ENCODE measurements around the gene CENPP.

- TF ChIP-seq POLR2A (IDR thresholded peaks at IDR 0.05) (no peak), EP300 (IDR thresholded peaks at IDR 0.05) (no peak)
- TF ChIP-seq, protein P1, sequence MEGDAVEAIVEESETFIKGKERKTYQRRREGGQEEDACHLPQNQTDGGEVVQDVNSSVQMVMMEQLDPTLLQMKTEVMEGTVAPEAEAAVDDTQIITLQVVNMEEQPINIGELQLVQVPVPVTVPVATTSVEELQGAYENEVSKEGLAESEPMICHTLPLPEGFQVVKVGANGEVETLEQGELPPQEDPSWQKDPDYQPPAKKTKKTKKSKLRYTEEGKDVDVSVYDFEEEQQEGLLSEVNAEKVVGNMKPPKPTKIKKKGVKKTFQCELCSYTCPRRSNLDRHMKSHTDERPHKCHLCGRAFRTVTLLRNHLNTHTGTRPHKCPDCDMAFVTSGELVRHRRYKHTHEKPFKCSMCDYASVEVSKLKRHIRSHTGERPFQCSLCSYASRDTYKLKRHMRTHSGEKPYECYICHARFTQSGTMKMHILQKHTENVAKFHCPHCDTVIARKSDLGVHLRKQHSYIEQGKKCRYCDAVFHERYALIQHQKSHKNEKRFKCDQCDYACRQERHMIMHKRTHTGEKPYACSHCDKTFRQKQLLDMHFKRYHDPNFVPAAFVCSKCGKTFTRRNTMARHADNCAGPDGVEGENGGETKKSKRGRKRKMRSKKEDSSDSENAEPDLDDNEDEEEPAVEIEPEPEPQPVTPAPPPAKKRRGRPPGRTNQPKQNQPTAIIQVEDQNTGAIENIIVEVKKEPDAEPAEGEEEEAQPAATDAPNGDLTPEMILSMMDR (IDR thresholded peaks at IDR 0.05): no peak
These were observed 26.6 kb upstream of the CENPP start for GRCh38 chr9:92299116-92299515.

Data from gastroesophageal sphincter (tissue), 3 donors.